ENCODE results near the gene ERBIN.

The ERBIN gene

DNA sequence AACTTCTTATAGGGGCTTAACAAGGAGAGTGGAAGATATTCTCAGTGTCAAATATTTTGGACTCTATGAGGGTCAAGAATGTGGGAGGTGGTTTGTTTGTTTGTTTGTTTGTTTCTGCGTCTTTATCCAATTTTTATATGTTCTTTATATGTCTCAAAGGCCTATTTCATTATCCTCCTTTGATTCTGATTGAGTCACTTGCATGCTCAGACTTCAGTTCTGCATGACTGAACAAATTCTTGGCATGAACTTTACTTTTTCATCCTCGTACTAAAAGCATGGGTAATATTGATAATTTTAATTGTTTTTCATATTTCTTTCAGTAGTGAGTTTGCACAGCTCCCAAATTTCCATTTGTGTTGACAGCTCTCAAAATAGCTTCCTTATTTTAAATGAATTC is 19.2 kb upstream of the ERBIN start:
- Histone ChIP-seq H3K36me3 (ENCODE audit: control insufficient read depth, low read length) (no peaks in the 10 kb centered on the region), H3K79me2 (ENCODE audit: control insufficient read depth, low read length) (no peaks in the 10 kb centered on the region), H3K27me3 (ENCODE audit: control insufficient read depth, low read length) (no peaks in the 10 kb centered on the region), H4K20me1 (ENCODE audit: control insufficient read depth, insufficient read depth, low read depth, low read length) (no peaks in the 10 kb centered on the region), H3K9me2 (replicated peaks; ENCODE audit: control insufficient read depth, low read length) (no peaks in the 10 kb centered on the region), H3K4me3 (ENCODE audit: low read length) (no peak overlapping the region), H3K27ac (ENCODE audit: low read depth, low read length) (no peak overlapping the region), H3K4me1 (ENCODE audit: control insufficient read depth, low read length) (no peaks in the 10 kb centered on the region), H3F3A (ENCODE audit: control insufficient read depth, insufficient read depth) (no peaks in the 10 kb centered on the region), H3K9me3 (ENCODE audit: control insufficient read depth, insufficient read depth, low read length) (no peaks in the 10 kb centered on the region), H3K4me2 (ENCODE audit: low read length) (no peak overlapping the region)
- TF ChIP-seq EZH2phosphoT487 (IDR thresholded peaks at IDR 0.05; ENCODE audit: borderline replicate concordance, low read length) (no peak), CTCF (IDR thresholded peaks at IDR 0.05; ENCODE audit: low read depth, low read length, poor library complexity, severe bottlenecking) (no peak)

- Histone ChIP-seq H4K20me1 (ENCODE audit: control insufficient read depth, insufficient read depth, low read depth, low read length) (no peaks in the 10 kb centered on the region), H3K4me2 (ENCODE audit: low read length) (no peak overlapping the region), H3K9me2 (replicated peaks; ENCODE audit: control insufficient read depth, low read length) (no peaks in the 10 kb centered on the region), H3K27ac (ENCODE audit: low read depth, low read length) (no peak overlapping the region), H3K27me3 (ENCODE audit: control insufficient read depth, low read length) (no peaks in the 10 kb centered on the region), H3K9me3 (ENCODE audit: control insufficient read depth, insufficient read depth, low read length) (no peaks in the 10 kb centered on the region), H3F3A (ENCODE audit: control insufficient read depth, insufficient read depth) (peaks cover 6% of the 10 kb centered on the region), H3K36me3 (ENCODE audit: control insufficient read depth, low read length) (no peaks in the 10 kb centered on the region), H3K79me2 (ENCODE audit: control insufficient read depth, low read length) (no peaks in the 10 kb centered on the region), H3K4me1 (ENCODE audit: control insufficient read depth, low read length) (peaks cover 12% of the 10 kb centered on the region), H3K4me3 (ENCODE audit: low read length) (no peak overlapping the region)
- TF ChIP-seq EZH2phosphoT487 (IDR thresholded peaks at IDR 0.05; ENCODE audit: borderline replicate concordance, low read length) (no peak), CTCF (IDR thresholded peaks at IDR 0.05; ENCODE audit: low read depth, low read length, poor library complexity, severe bottlenecking) (no peak)
Observed at GRCh38 chr5:65910711-65911110, 15.7 kb upstream of the ERBIN start.

DNA sequence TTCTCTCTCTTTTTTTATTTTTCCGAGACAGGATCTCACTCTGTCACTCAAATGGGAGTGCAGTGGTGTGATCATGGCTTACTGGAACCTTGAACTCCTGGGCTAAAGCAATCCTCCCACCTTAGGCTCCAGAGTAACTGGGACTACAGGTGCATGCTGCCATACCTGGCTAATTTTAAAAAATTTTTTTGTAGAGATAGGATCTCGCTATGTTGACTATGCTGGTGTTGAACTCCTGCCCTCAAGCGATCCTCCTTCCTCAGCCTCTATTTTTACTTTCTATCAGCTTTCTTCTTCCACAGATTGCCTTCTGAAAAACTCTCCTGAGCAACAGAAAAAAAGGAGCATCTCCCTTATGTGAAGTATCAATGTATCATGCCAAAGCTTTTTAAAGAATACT is 14.1 kb upstream of the ERBIN start:
- no peaks in the 10 kb centered on the region for H3K36me3 ChIP-seq (ENCODE audit: control insufficient read depth, low read length)
- peaks cover 6% of the 10 kb centered on the region for H3F3A ChIP-seq (ENCODE audit: control insufficient read depth, insufficient read depth)
- H3K79me2 ChIP-seq (ENCODE audit: control insufficient read depth, low read length), result no peaks in the 10 kb centered on the region
- no peak overlapping the region for H3K4me2 ChIP-seq (ENCODE audit: low read length)
- H3K4me3 ChIP-seq (ENCODE audit: low read length), result no peak overlapping the region
- H4K20me1 ChIP-seq (ENCODE audit: control insufficient read depth, insufficient read depth, low read depth, low read length), result no peaks in the 10 kb centered on the region
- H3K27me3 ChIP-seq (ENCODE audit: control insufficient read depth, low read length), result no peaks in the 10 kb centered on the region
- no peaks in the 10 kb centered on the region for H3K9me3 ChIP-seq (ENCODE audit: control insufficient read depth, insufficient read depth, low read length)
- no peak overlapping the region for H3K27ac ChIP-seq (ENCODE audit: low read depth, low read length)
- peaks cover 28% of the 10 kb centered on the region for H3K4me1 ChIP-seq (ENCODE audit: control insufficient read depth, low read length)
- H3K9me2 ChIP-seq (replicated peaks; ENCODE audit: control insufficient read depth, low read length), result no peaks in the 10 kb centered on the region
- TF ChIP-seq CTCF (IDR thresholded peaks at IDR 0.05; ENCODE audit: low read depth, low read length, poor library complexity, severe bottlenecking), result no peak
- no peak for TF ChIP-seq EZH2phosphoT487 (IDR thresholded peaks at IDR 0.05; ENCODE audit: borderline replicate concordance, low read length)

DNA sequence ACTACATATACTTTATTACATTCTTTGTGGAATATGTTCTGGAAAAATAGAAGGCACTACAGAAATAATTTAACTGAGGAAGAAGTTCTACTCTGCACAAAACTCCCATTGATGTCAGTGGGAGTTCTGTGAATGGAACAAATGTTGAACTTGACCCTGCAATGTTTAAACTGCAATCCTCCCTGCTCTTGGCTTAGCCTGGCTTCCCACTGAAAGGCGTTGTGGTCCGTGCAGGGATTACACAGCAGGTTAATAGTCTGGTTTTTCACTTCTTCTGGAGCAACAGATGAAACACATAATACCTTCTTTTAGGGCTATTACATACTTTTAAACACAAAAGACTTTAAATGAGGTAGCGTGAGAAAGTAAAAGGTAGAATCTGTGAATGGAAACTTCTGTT is 12.9 kb upstream of the ERBIN start:
- no peak overlapping the region for H3K4me3 ChIP-seq (ENCODE audit: low read length)
- no peak for TF ChIP-seq EZH2phosphoT487 (IDR thresholded peaks at IDR 0.05; ENCODE audit: borderline replicate concordance, low read length)
- no peak for TF ChIP-seq CTCF (IDR thresholded peaks at IDR 0.05; ENCODE audit: low read depth, low read length, poor library complexity, severe bottlenecking)
- H4K20me1 ChIP-seq (ENCODE audit: control insufficient read depth, insufficient read depth, low read depth, low read length), result no peaks in the 10 kb centered on the region
- H3K9me3 ChIP-seq (ENCODE audit: control insufficient read depth, insufficient read depth, low read length), result no peaks in the 10 kb centered on the region
- H3K79me2 ChIP-seq (ENCODE audit: control insufficient read depth, low read length), result no peaks in the 10 kb centered on the region
- H3K9me2 ChIP-seq (replicated peaks; ENCODE audit: control insufficient read depth, low read length), result no peaks in the 10 kb centered on the region
- H3K27ac ChIP-seq (ENCODE audit: low read depth, low read length), result no peak overlapping the region
- H3K27me3 ChIP-seq (ENCODE audit: control insufficient read depth, low read length), result no peaks in the 10 kb centered on the region
- no peaks in the 10 kb centered on the region for H3K36me3 ChIP-seq (ENCODE audit: control insufficient read depth, low read length)
- H3K4me2 ChIP-seq (ENCODE audit: low read length), result no peak overlapping the region
- peaks cover 32% of the 10 kb centered on the region for H3K4me1 ChIP-seq (ENCODE audit: control insufficient read depth, low read length)
- peaks cover 6% of the 10 kb centered on the region for H3F3A ChIP-seq (ENCODE audit: control insufficient read depth, insufficient read depth)
